AG10803 (cell line): ENCODE data around the gene RIMBP2.

Experiments used
- DNase-seq: peaks from one replicate; pipeline ENCODE4 v3.0.0; 2010; ENCODE audit warnings: low read depth
- H3K4me3 ChIP-seq: 2 replicates; pipeline ENCODE4 v1.5.1; 2011; ENCODE audit warnings: mild to moderate bottlenecking, low read length, control low read depth
- CTCF ChIP-seq: conservative IDR thresholded peaks from 2 replicates; pipeline ENCODE4 v1.5.1; 2011; ENCODE audit warnings: mild to moderate bottlenecking, low read length, control low read depth, inconsistent platforms

RIMBP2 gene

GRCh38 chr12:130571089-130571488, 145.0 kb downstream of the RIMBP2 start:
- no peak for TF ChIP-seq CTCF
- DNase-seq: no peak
- no peak overlapping the region for H3K4me3 ChIP-seq

GRCh38 chr12:130569521-130569920, 146.6 kb downstream of the RIMBP2 start:
- DNase-seq: no peak
- no peak for TF ChIP-seq CTCF
- no peak overlapping the region for H3K4me3 ChIP-seq

GRCh38 chr12:130568501-130568900, 147.6 kb downstream of the RIMBP2 start:
- no peak for DNase-seq
- no peak for TF ChIP-seq CTCF
- no peak overlapping the region for H3K4me3 ChIP-seq

GRCh38 chr12:130568041-130568440, 148.1 kb downstream of the RIMBP2 start:
- no peak overlapping the region for H3K4me3 ChIP-seq
- TF ChIP-seq CTCF: no peak
- no peak for DNase-seq

- DNase-seq: no peak
- no peak for TF ChIP-seq CTCF
- no peak overlapping the region for H3K4me3 ChIP-seq
Measured at GRCh38 chr12:130566446-130567155, 149.5 kb downstream of the RIMBP2 start.

GRCh38 chr12:130565189-130565588, 150.9 kb downstream of the RIMBP2 start:
- no peak for TF ChIP-seq CTCF
- DNase-seq: no peak
- no peak overlapping the region for H3K4me3 ChIP-seq

- no peak overlapping the region for H3K4me3 ChIP-seq
- no peak for DNase-seq
- no peak for TF ChIP-seq CTCF
Measured at GRCh38 chr12:130563323-130563722, 152.8 kb downstream of the RIMBP2 start.
